Measurements from ENCODE around the gene CBX8. TPM values are rescaled to one million over a fixed set of nuclear protein-coding genes. Genes with fewer than 3 reads are reported as not detected.
A peak's percentile ranks its signal among the peaks of the same experiment; 100 is the strongest.

The CBX8 gene
- total RNA-seq, 1 donor from 2014 or later, result 6.1 TPM

DNA sequence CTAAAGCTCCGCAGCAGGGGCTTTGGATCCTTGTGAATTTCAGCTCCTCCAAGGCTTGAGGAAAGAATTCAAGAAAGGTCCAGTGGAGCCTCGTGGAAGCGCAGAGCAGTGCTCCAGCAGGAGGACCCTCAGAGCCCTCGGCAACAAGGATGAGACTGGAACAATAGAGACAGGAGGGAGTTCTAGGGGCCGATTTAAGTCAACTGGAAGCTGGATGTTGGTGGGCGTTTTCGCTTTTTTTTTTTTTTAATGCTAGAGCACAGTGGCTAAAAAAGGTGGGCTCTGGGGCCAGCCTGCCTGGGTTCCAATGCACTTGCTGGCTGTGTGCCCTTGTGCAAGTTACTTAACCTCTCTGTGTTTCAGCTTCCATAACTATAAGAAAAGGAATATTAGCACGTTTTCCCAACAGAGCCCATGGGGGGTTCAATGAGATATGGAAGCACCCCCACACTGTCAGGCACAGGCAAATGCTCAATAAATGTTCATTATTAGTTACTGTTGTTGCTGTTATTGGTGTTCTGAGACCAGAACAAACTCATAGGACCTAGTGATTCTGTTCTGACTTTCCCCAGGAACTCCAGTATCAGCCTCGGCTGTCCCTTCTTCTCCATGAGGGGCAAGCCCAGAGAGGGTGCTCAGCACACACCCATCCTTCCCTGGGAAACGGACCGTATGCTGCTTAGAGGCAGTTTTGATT is 5.3 kb upstream of the CBX8 start:
- TF ChIP-seq, protein P1, sequence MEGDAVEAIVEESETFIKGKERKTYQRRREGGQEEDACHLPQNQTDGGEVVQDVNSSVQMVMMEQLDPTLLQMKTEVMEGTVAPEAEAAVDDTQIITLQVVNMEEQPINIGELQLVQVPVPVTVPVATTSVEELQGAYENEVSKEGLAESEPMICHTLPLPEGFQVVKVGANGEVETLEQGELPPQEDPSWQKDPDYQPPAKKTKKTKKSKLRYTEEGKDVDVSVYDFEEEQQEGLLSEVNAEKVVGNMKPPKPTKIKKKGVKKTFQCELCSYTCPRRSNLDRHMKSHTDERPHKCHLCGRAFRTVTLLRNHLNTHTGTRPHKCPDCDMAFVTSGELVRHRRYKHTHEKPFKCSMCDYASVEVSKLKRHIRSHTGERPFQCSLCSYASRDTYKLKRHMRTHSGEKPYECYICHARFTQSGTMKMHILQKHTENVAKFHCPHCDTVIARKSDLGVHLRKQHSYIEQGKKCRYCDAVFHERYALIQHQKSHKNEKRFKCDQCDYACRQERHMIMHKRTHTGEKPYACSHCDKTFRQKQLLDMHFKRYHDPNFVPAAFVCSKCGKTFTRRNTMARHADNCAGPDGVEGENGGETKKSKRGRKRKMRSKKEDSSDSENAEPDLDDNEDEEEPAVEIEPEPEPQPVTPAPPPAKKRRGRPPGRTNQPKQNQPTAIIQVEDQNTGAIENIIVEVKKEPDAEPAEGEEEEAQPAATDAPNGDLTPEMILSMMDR (IDR thresholded peaks at IDR 0.05), result no peak
- Mint-ChIP-seq H3K4me1 (ENCODE audit: low read depth) (peaks cover 25% of the 10 kb centered on the region), H3K4me3 (ENCODE audit: unreplicated experiment) (no peak overlapping the region), H3K27me3 (ENCODE audit: low read depth) (peaks cover 60% of the 10 kb centered on the region), H3K36me3 (ENCODE audit: low read depth) (peaks cover 1% of the 10 kb centered on the region), H3K9me3 (ENCODE audit: low read depth) (no peaks in the 10 kb centered on the region), H3K27ac (ENCODE audit: unreplicated experiment) (no peak overlapping the region)
- DNase-seq (ENCODE audit: low spot score), result no peak

DNA sequence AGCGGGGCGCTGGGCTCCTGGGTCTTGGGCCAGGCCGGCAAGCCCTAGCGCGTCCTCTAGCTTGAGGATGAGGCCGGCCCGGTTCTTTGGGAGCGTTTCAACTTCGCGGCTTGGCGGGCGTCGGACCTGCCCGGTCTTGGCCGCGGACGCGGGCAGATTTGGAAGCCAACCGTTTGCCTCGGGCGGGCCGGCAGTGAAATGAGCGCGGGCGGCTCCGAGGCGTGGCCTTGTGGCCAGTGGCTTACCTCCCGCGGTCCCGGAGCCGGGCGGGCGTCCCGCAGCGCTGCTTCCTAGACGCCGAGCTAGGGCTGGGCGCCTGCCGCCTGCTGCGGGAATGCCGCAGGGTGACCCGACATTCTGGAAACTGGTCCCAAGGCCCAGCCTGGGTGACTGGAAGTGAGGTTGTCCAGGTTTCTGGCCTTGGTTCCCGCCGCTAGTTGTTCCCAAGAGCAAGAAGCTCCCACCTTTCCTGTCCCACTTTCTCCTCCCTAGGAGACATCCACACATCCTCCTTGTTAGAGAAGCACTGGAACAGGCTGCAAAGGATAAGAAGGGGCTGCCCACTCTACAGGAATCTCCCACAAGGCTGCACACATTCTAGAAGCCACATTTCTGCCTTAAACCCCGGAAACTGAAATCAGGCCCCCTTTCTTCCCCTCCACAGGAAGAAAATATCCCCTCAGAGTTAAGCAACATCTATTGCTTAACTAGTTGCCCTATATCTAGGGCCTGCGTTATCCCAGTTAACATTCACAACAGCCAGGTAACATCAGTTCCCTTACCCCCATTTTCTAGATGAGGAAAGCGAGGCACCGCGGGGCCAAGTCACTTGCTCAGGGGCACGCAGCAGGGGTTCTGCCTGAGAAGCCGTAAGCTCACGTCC is 4.5 kb upstream of the CBX8 start:
- Mint-ChIP-seq H3K4me1 (ENCODE audit: low read depth) (peaks cover 26% of the 10 kb centered on the region), H3K27me3 (ENCODE audit: low read depth) (peaks cover 52% of the 10 kb centered on the region), H3K36me3 (ENCODE audit: low read depth) (peaks cover 1% of the 10 kb centered on the region), H3K4me3 (ENCODE audit: unreplicated experiment) (no peak overlapping the region), H3K9me3 (ENCODE audit: low read depth) (no peaks in the 10 kb centered on the region), H3K27ac (ENCODE audit: unreplicated experiment) (no peak overlapping the region)
- TF ChIP-seq, protein P1 (IDR thresholded peaks at IDR 0.05), result peak; percentile 18
- no peak for DNase-seq (ENCODE audit: low spot score)

DNA sequence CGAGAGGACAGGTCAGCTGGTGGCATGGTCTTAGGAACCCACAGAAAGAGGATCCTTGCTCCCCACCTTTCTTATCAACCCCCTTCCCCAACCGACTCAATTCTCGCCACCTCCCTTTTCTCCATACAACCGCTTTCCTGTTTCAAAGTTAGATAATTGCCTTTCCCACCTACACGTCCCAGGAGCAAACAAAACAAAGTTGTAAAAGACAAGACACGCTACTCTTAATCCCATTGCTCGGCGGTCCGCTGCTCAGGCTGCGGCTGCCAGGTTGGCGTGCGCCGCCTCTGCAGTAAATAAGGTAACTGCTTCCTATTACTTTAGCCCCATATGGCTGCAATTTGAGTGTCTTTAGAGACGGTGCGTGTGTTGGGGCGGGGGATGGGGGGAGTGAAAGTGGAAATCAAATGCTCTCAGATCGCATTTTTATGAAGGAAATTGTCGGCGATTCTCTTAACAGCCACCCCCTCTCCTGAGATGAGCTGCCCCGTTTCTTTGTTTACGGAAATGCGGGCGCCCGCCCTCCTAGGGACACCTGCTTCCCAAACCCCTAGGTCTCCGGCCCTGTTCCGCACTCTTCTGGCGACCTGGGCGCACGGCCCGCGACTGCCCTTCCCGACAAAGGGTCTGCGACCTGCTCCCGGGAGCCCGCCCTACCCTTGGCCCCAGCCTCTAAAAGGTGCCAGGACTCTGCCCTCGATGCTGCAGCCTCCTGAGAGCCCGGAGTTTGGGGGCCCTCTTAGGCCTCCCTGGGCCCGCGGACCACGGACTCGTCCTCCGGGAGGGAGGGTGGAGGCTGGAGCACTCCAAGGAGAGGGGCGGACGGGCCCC is 3.7 kb upstream of the CBX8 start:
- Mint-ChIP-seq H3K9me3 (ENCODE audit: low read depth) (no peaks in the 10 kb centered on the region), H3K4me1 (ENCODE audit: low read depth) (peaks cover 34% of the 10 kb centered on the region), H3K27ac (ENCODE audit: unreplicated experiment) (no peak overlapping the region), H3K27me3 (ENCODE audit: low read depth) (peaks cover 47% of the 10 kb centered on the region), H3K4me3 (ENCODE audit: unreplicated experiment) (no peak overlapping the region), H3K36me3 (ENCODE audit: low read depth) (peaks cover 1% of the 10 kb centered on the region)
- TF ChIP-seq, protein P1 (IDR thresholded peaks at IDR 0.05), result no peak
- no peak for DNase-seq (ENCODE audit: low spot score)

DNA sequence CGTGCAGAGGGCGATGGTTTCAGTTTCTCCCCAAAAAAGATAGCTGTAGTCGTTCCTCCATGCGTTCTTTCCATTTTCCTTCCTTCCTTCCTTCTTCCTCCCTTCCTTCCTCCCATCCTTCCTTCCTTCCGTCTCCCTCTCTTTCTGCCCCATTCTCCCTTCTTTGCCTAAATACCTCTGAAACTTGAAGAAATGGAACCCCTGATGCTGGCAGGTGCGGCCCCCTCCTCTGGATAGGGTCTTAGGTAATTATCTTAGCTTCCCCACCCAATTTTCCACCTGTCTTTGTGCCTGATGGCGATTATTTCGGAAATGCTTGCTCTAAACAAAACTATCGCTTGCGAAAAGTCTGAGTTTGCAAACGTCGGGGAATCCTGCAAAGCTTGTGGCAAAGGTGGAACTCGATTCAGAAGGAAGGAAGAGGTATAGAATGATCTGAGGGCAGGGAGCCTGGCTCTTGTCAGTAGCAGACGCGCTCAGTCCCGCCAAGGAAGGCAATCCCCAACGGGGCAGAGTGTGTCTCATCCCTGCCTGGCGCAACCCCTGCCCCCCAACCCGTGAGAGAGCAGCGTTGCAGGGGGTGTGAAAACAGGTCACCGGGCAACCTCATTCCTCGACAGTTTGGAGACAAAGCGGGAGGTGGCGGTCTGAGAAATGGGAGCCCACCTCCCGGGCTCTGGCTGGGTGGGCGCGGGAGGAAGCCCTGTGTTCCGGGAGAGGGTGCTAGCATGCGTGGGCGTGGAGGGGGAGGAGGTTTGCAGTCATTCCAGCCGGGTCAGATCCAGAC is 2.9 kb upstream of the CBX8 start:
- Mint-ChIP-seq H3K4me3 (ENCODE audit: unreplicated experiment) (no peak overlapping the region), H3K9me3 (ENCODE audit: low read depth) (no peaks in the 10 kb centered on the region), H3K36me3 (ENCODE audit: low read depth) (peaks cover 1% of the 10 kb centered on the region), H3K27ac (ENCODE audit: unreplicated experiment) (no peak overlapping the region), H3K27me3 (ENCODE audit: low read depth) (peaks cover 39% of the 10 kb centered on the region), H3K4me1 (ENCODE audit: low read depth) (peaks cover 34% of the 10 kb centered on the region)
- no peak for DNase-seq (ENCODE audit: low spot score)
- TF ChIP-seq, protein P1 (IDR thresholded peaks at IDR 0.05), result no peak
